Measurements from ENCODE around the gene HAAO.

DNA sequence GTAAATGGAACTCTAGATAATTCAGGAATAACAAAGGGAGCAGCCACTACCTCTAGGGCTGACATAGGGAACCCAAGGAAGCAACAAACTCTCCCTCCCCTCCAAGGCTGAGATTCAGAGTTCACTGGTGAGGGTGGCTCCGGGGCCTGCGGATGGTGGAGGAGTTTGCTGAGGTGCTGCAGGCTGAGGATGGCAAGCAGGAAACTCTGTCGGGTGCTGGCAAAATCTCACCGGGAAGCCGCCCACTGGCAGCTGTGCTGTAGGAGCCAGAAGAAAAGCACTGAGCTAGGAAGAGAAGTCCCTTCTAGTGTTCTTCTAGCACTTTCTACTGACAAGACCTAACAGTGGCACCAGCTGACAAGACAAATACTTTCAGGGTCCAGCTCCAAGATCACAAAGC is 12.5 kb upstream of the HAAO start:
- no peak for TF ChIP-seq FOSL2 (CRISPR knock-in tag; IDR thresholded peaks at IDR 0.05)
- TF ChIP-seq JDP2 (CRISPR knock-in tag; IDR thresholded peaks at IDR 0.05; ENCODE audit: borderline replicate concordance): no peak
- TF ChIP-seq SETDB1 (CRISPR knock-in tag; IDR thresholded peaks at IDR 0.05; ENCODE audit: borderline replicate concordance): no peak
- TF ChIP-seq, protein P1, sequence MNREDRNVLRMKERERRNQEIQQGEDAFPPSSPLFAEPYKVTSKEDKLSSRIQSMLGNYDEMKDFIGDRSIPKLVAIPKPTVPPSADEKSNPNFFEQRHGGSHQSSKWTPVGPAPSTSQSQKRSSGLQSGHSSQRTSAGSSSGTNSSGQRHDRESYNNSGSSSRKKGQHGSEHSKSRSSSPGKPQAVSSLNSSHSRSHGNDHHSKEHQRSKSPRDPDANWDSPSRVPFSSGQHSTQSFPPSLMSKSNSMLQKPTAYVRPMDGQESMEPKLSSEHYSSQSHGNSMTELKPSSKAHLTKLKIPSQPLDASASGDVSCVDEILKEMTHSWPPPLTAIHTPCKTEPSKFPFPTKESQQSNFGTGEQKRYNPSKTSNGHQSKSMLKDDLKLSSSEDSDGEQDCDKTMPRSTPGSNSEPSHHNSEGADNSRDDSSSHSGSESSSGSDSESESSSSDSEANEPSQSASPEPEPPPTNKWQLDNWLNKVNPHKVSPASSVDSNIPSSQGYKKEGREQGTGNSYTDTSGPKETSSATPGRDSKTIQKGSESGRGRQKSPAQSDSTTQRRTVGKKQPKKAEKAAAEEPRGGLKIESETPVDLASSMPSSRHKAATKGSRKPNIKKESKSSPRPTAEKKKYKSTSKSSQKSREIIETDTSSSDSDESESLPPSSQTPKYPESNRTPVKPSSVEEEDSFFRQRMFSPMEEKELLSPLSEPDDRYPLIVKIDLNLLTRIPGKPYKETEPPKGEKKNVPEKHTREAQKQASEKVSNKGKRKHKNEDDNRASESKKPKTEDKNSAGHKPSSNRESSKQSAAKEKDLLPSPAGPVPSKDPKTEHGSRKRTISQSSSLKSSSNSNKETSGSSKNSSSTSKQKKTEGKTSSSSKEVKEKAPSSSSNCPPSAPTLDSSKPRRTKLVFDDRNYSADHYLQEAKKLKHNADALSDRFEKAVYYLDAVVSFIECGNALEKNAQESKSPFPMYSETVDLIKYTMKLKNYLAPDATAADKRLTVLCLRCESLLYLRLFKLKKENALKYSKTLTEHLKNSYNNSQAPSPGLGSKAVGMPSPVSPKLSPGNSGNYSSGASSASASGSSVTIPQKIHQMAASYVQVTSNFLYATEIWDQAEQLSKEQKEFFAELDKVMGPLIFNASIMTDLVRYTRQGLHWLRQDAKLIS (CRISPR knock-in tag; IDR thresholded peaks at IDR 0.05): no peak
- no peak for TF ChIP-seq ZSCAN12 (CRISPR knock-in tag; IDR thresholded peaks at IDR 0.05)
